HepG2 (cell line): ENCODE data around the gene SPTBN5. TPM values are rescaled to one million over a fixed set of nuclear protein-coding genes. Genes with fewer than 3 reads are reported as not detected.

Experiments
- ATAC-seq: fragments of 200-7000 bp; cut with Tn5 transposase; 3 replicates; pipeline ENCODE4 v1.9.1; 2020; ENCODE audit warnings: mild to moderate bottlenecking, moderate library complexity
- BruUV-seq: library from RNA; stranded (reverse); fragments of 400-500 nt; replicated peaks from 2 replicates; lab custom pipeline; 2021; lab: Mats Ljungman, UMichigan
- CTCF ChIA-PET: fragments of 300-600 bp; formaldehyde crosslinking; extraction: SDS; loops from one replicate; lab custom pipeline; 2021; ENCODE audit warnings: low total read pairs, inconsistent platforms, low intra/inter-chr PET ratio; lab: Yijun Ruan, JAX
- POLR2A ChIA-PET: fragments of 350-600 bp; sonication (Branson Sonifier 250); formaldehyde crosslinking; loops from one replicate; lab custom pipeline; 2020; ENCODE audit warnings: antibody characterized with exemption, inconsistent platforms; lab: Yijun Ruan, JAX
- DNase-seq: peaks from one replicate; pipeline ENCODE4 v3.0.0-alpha.2; 2015; ENCODE audit warnings: low spot score
- FAIRE-seq: peaks from 3 replicates; lab custom pipeline; 2011; peaks lifted over from hg19 to GRCh38; lab: Jason Lieb, UNC
- H2AFZ ChIP-seq: one replicate; pipeline ENCODE4 v1.6.1; 2011; ENCODE audit warnings: low read length, inconsistent platforms
- H3K27ac ChIP-seq: fragments of 300-600 bp; 3 replicates; pipeline ENCODE4 v1.8.0; 2011; ENCODE audit warnings: mixed run types, mild to moderate bottlenecking, mixed read lengths, low read length, inconsistent platforms; ENCODE audit not compliant: insufficient read depth; ENCODE audit errors: extremely low read length
- H3K27me3 ChIP-seq, 2 experiments: fragments of 200-600 bp in 1 of 2; 2 replicates in 1 of 2; 3 replicates in 1 of 2; pipeline versions ENCODE4 v1.6.0 to v1.8.0; 2011; ENCODE audit warnings: low read length in 2 of 2, mild to moderate bottlenecking in 2 of 2, moderate library complexity in 2 of 2, inconsistent platforms in 1 of 2; ENCODE audit not compliant: insufficient read depth in 2 of 2, control insufficient read depth in 1 of 2
- H3K36me3 ChIP-seq, 2 experiments: fragments of 200-600 bp in 1 of 2; replicated peaks in 1 of 2; 2 replicates in 1 of 2; 3 replicates in 1 of 2; pipeline versions ENCODE4 v1.5.1 to v1.8.0; 2011; ENCODE audit warnings: low read length in 2 of 2, inconsistent platforms in 1 of 2; ENCODE audit not compliant: insufficient read depth in 2 of 2, control insufficient read depth in 1 of 2
- H3K4me1 ChIP-seq: 2 replicates; pipeline ENCODE4 v1.5.1; 2012; ENCODE audit warnings: low read length, inconsistent platforms; ENCODE audit not compliant: insufficient read depth
- H3K4me2 ChIP-seq: 2 replicates; pipeline ENCODE4 v1.6.0; 2011; ENCODE audit warnings: low read depth, low read length, inconsistent platforms
- H3K4me3 ChIP-seq, 3 experiments: fragments of 200-600 bp in 1 of 3; sonication (generic), shearing (Covaris generic) in 1 of 3; replicated peaks in 1 of 3; 2 replicates each; pipeline ENCODE4 v1.5.1; 2011 to 2016; ENCODE audit warnings: low read length in 3 of 3, inconsistent platforms in 2 of 3, low read depth in 2 of 3, mild to moderate bottlenecking in 2 of 3, control low read depth in 1 of 3, mixed read lengths in 1 of 3; ENCODE audit not compliant: insufficient read depth in 1 of 3
- H3K79me2 ChIP-seq: one replicate; pipeline ENCODE4 v1.6.1; 2011; ENCODE audit warnings: low read length, inconsistent platforms; ENCODE audit not compliant: insufficient read depth
- H3K9ac ChIP-seq: 2 replicates; pipeline ENCODE4 v1.6.0; 2011; ENCODE audit warnings: mild to moderate bottlenecking, low read depth, low read length, inconsistent platforms; ENCODE audit not compliant: insufficient read depth
- H3K9me3 ChIP-seq: 2 replicates; pipeline ENCODE4 v1.5.1; 2012; ENCODE audit warnings: mild to moderate bottlenecking, low read length
- H4K20me1 ChIP-seq: 2 replicates; pipeline ENCODE4 v1.6.0; 2011; ENCODE audit warnings: inconsistent platforms, mild to moderate bottlenecking, low read length, moderate library complexity; ENCODE audit not compliant: insufficient read depth
- ARNT ChIP-seq: fragments of 450-650 bp; IDR thresholded peaks from 2 replicates; pipeline ENCODE4 v1.6.1; 2017
- CAMTA2 ChIP-seq: sonication (generic); formaldehyde crosslinking; IDR thresholded peaks from 2 replicates; pipeline ENCODE4 v1.4.0; 2020; ENCODE audit warnings: mild to moderate bottlenecking, missing genetic modification reagents, borderline replicate concordance
- CCDC6 ChIP-seq: sonication (generic); formaldehyde crosslinking; IDR thresholded peaks from 2 replicates; pipeline ENCODE4 v1.8.1; 2022; ENCODE audit warnings: mild to moderate bottlenecking, missing genetic modification reagents, moderate library complexity
- CEBPG ChIP-seq: IDR thresholded peaks from 2 replicates; pipeline ENCODE4 v1.6.1; 2016
- FOSL2 ChIP-seq: sonication (generic); formaldehyde crosslinking; IDR thresholded peaks from 2 replicates; pipeline ENCODE4 v1.4.0; 2020; ENCODE audit warnings: missing genetic modification reagents
- GTF3A ChIP-seq: sonication (generic); formaldehyde crosslinking; conservative IDR thresholded peaks from 2 replicates; pipeline ENCODE4 v1.4.0; 2020; ENCODE audit warnings: mild to moderate bottlenecking, missing genetic modification reagents
- MIER2 ChIP-seq: IDR thresholded peaks from 2 replicates; pipeline ENCODE4 v1.6.1; 2016; ENCODE audit warnings: missing biosample characterization, missing genetic modification reagents
- MIXL1 ChIP-seq: IDR thresholded peaks from 2 replicates; pipeline ENCODE4 v1.6.1; 2016
- MXI1 ChIP-seq: IDR thresholded peaks from 3 replicates; pipeline ENCODE4 v1.6.1; 2012; ENCODE audit warnings: low read depth, low read length, inconsistent platforms, borderline replicate concordance
- RBM39 ChIP-seq: fragments of 200-400 bp; formaldehyde crosslinking; IDR thresholded peaks from one replicate; pipeline ENCODE4 v1.6.1; 2018; ENCODE audit warnings: antibody characterized with exemption, mild to moderate bottlenecking, low read depth, low read length; ENCODE audit not compliant: poor library complexity, severe bottlenecking
- SALL1 ChIP-seq: sonication (generic); formaldehyde crosslinking; IDR thresholded peaks from 2 replicates; pipeline ENCODE4 v1.8.0; 2022; ENCODE audit warnings: mild to moderate bottlenecking, missing genetic modification reagents
- SAP130 ChIP-seq: IDR thresholded peaks from 2 replicates; pipeline ENCODE4 v1.6.1; 2016; ENCODE audit warnings: low read depth
- TARDBP ChIP-seq: sonication (generic); formaldehyde crosslinking; IDR thresholded peaks from 2 replicates; pipeline ENCODE4 v1.8.0; 2022; ENCODE audit warnings: mild to moderate bottlenecking, missing genetic modification reagents
- ZBTB49 ChIP-seq: sonication (generic); formaldehyde crosslinking; IDR thresholded peaks from 2 replicates; pipeline ENCODE4 v1.4.0; 2020; ENCODE audit warnings: missing genetic modification reagents, borderline replicate concordance
- ZNF383 ChIP-seq: sonication (generic); formaldehyde crosslinking; IDR thresholded peaks from 2 replicates; pipeline ENCODE4 v1.4.0; 2020; ENCODE audit warnings: missing genetic modification reagents, mild to moderate bottlenecking, borderline replicate concordance
- ZNF484 ChIP-seq: sonication (generic); formaldehyde crosslinking; IDR thresholded peaks from 2 replicates; pipeline ENCODE4 v1.5.1; 2020; ENCODE audit warnings: mild to moderate bottlenecking, low read depth, missing genetic modification reagents, borderline replicate concordance
- ZNF720 ChIP-seq: sonication (generic); formaldehyde crosslinking; IDR thresholded peaks from 2 replicates; pipeline ENCODE4 v1.4.0; 2020; ENCODE audit warnings: missing genetic modification reagents
- ZNF766 ChIP-seq: sonication (generic); formaldehyde crosslinking; IDR thresholded peaks from 2 replicates; pipeline ENCODE4 v1.5.0; 2020; ENCODE audit warnings: missing genetic modification reagents, borderline replicate concordance
- WGBS: methylation state at CpG from one replicate; pipeline ENCODE4 v1.1.6; 2017; ENCODE audit warnings: low lambda C conversion rate; 5-methylcytosine and 5-hydroxymethylcytosine counted together
- in situ Hi-C: cut with HindIII; loops from 2 replicates; pipeline ENCODE4 v1.10.0; 2017; ENCODE audit warnings: low pct_unique_long_range_greater_than_20kb; ENCODE audit not compliant: extremely low pct_ligation_motif_present
- intact Hi-C: fragments of 100-400 bp; cut with micrococcal nuclease; formaldehyde crosslinking; loops from one replicate; pipeline ENCODE4 v1.10.0; 2022; ENCODE audit not compliant: unreplicated experiment
- polyA plus RNA-seq, 8 experiments: library from polyadenylated mRNA; depleted of rRNA in 3 of 8; stranded (reverse) in 7 of 8; unstranded in 1 of 8; fragments of >200 nt; fragmentation: Illumina TruSeq in 4 of 8; extraction: Trizol in 4 of 8; gene quantifications; 2 replicates each; pipeline versions ENCODE4 v1.2.1 to v1.2.3, GENCODE V29; 2011 to 2016; ENCODE audit warnings: low read depth in 4 of 8, missing spikeins in 1 of 8, mixed read lengths in 1 of 8; ENCODE audit not compliant: insufficient read depth in 1 of 8
- total RNA-seq, 5 experiments: library from RNA; depleted of rRNA; stranded (reverse); fragments of >200 nt; fragmentation: Illumina TruSeq; extraction: Trizol; gene quantifications; 2 replicates each; pipeline ENCODE4 v1.2.3, GENCODE V29; 2016; ENCODE audit warnings: low read depth in 1 of 5
- TF ChIP-seq, protein P1 (sequence below): sonication (generic); formaldehyde crosslinking; IDR thresholded peaks from 2 replicates; pipeline ENCODE4 v1.5.1; 2020; ENCODE audit warnings: missing genetic modification reagents, mild to moderate bottlenecking, borderline replicate concordance

Gene SPTBN5
- total and polyA plus RNA-seq, 2 of the 13 experiments (the other 11 are each of a cell fraction or from before 2014, with no cell fraction given), result 0.01 to 0.07 TPM

GRCh38 chr15:41881920-41882688 lies 11.7 kb downstream of the SPTBN5 start:
- Histone ChIP-seq H3K27me3 (peaks cover 15 to 60% of the 10 kb centered on the region in 2 experiments; a peak in 4 of 5 replicates), H3K9me3 (no peaks in the 10 kb centered on the region)
- POLR2A ChIA-PET, result interaction anchor here (1.4 kb wide), 1 partner anchor 10 kb away, joined by 3 read pairs; no protein-coding TSS in a partner anchor
- no TSS peak for BruUV-seq
- in situ Hi-C loops, result no loop called here
- ATAC-seq, result no peak
- no peak for TF ChIP-seq FOSL2
- TF ChIP-seq ZNF766, result no peak
- TF ChIP-seq ZNF720 (CRISPR knock-in tag), result no peak
- TF ChIP-seq CEBPG (CRISPR knock-in tag), result no peak
- TF ChIP-seq ARNT, result no peak
- no peak for TF ChIP-seq GTF3A (CRISPR knock-in tag)
- TF ChIP-seq SALL1, result no peak
- TF ChIP-seq MIER2 (CRISPR knock-in tag), result no peak
- no peak for TF ChIP-seq CAMTA2 (CRISPR knock-in tag)
- TF ChIP-seq MXI1, result no peak
- no peak for TF ChIP-seq RBM39
- TF ChIP-seq ZNF383, result no peak
- no peak for TF ChIP-seq ZNF484 (CRISPR knock-in tag)
- TF ChIP-seq TARDBP (CRISPR knock-in tag), result no peak
- no peak for TF ChIP-seq CCDC6
- TF ChIP-seq, protein P1, sequence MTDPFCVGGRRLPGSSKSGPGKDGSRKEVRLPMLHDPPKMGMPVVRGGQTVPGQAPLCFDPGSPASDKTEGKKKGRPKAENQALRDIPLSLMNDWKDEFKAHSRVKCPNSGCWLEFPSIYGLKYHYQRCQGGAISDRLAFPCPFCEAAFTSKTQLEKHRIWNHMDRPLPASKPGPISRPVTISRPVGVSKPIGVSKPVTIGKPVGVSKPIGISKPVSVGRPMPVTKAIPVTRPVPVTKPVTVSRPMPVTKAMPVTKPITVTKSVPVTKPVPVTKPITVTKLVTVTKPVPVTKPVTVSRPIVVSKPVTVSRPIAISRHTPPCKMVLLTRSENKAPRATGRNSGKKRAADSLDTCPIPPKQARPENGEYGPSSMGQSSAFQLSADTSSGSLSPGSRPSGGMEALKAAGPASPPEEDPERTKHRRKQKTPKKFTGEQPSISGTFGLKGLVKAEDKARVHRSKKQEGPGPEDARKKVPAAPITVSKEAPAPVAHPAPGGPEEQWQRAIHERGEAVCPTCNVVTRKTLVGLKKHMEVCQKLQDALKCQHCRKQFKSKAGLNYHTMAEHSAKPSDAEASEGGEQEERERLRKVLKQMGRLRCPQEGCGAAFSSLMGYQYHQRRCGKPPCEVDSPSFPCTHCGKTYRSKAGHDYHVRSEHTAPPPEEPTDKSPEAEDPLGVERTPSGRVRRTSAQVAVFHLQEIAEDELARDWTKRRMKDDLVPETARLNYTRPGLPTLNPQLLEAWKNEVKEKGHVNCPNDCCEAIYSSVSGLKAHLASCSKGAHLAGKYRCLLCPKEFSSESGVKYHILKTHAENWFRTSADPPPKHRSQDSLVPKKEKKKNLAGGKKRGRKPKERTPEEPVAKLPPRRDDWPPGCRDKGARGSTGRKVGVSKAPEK (CRISPR knock-in tag), result no peak
- no peak for TF ChIP-seq MIXL1
- TF ChIP-seq SAP130 (CRISPR knock-in tag), result no peak
- no peak for TF ChIP-seq ZBTB49 (CRISPR knock-in tag)
- TF ChIP-seq, all 625 proteins: peak for 0
- no peak overlapping the region for H3K4me2 ChIP-seq
- no peak overlapping the region for H3K9ac ChIP-seq
- 77% methylated on average over 31 of the region's 81 CpGs for WGBS
- peaks cover 9% of the 10 kb centered on the region; the same call in 1 of the 2 replicates for H3K4me1 ChIP-seq
- H3K4me3 ChIP-seq, result no peak overlapping the region
- CTCF ChIA-PET, result no interaction called here
- DNase-seq (no peak), FAIRE-seq (no peak)
- H3K79me2 ChIP-seq, result no peaks in the 10 kb centered on the region
- no peaks in the 10 kb centered on the region for H3K36me3 ChIP-seq
- intact Hi-C loops, result no loop called here
- no peak overlapping the region for H3K27ac ChIP-seq
- H2AFZ ChIP-seq, result no peak overlapping the region
- 0 out of 2 replicates have a peak, but pooled peaks cover 3% of the 10 kb centered on the region for H4K20me1 ChIP-seq
